Right cardiac atrium (tissue), 5 donors: ENCODE measurements around the gene PLEKHG4. TPM values are rescaled to one million over a fixed set of nuclear protein-coding genes. Genes with fewer than 3 reads are reported as not detected.

ENCODE experiments used
- ATAC-seq, 2 donors: fragments of 200-7000 bp; cut with Tn5 transposase; one replicate each; pipeline versions ENCODE4 v1.8.0 to v1.9.1; 2020; ENCODE audit warnings: moderate library complexity in 2 of 2, mild to moderate bottlenecking in 1 of 2
- DNase-seq, 3 donors: peaks; one replicate each; pipeline ENCODE4 v3.0.0-alpha.2; 2020
- H3K27ac ChIP-seq: one replicate; pipeline ENCODE4 v1.5.1; 2013; ENCODE audit warnings: mild to moderate bottlenecking, low read length, control low read depth, moderate library complexity
- H3K27me3 ChIP-seq: one replicate; pipeline ENCODE4 v1.6.1; 2013; ENCODE audit not compliant: control insufficient read depth, insufficient read depth
- H3K4me1 ChIP-seq: one replicate; pipeline ENCODE4 v1.6.1; 2013; ENCODE audit warnings: low read length; ENCODE audit not compliant: control insufficient read depth, insufficient read depth
- H3K4me3 ChIP-seq: one replicate; pipeline ENCODE4 v1.5.1; 2013; ENCODE audit warnings: low read length, control low read depth
- H3K9me3 ChIP-seq: one replicate; pipeline ENCODE4 v1.6.1; 2013; ENCODE audit warnings: low read length; ENCODE audit not compliant: control insufficient read depth
- WGBS: extraction: QIAGEN DNeasy Blood & Tissue Kit; methylation state at CpG from one replicate; pipeline ENCODE4 v1.1.7; 2013; 5-methylcytosine and 5-hydroxymethylcytosine counted together
- intact Hi-C, 4 donors: fragments of 100-400 bp; cut with DNase I; formaldehyde crosslinking; loops; one replicate each; pipeline versions ENCODE4 v1.11.0 to v1.14.0; 2022 to 2023
- polyA plus RNA-seq: library from polyadenylated mRNA; stranded (reverse); fragments of 200-250 nt; gene quantifications from one replicate; pipeline ENCODE4 v1.2.3, GENCODE V29; 2013
- total RNA-seq, 4 donors: library from RNA; stranded (reverse); fragmentation: NEBNext Ultra II Directional; extraction: Animal tissue kit (Norgen Biotek cat#: 25700); gene quantifications; one replicate each; pipeline ENCODE4 v1.2.1, GENCODE V29; 2021
- donor health status: healthy with polysubstance abuse.
- donor health status: DM: no; HTN: yes; CAD: no.
- donor health status: DM: no; HTN: no; CAD: no.
- donor health status: DM: no; HTN: yes; CAD: no; lungs with severe emphysema.
- donor health status: DM: yes; HTN: yes; CAD: no.

Gene PLEKHG4
- total and polyA plus RNA-seq, 5 donors: 2.2 to 2.8 (median 2.4) TPM

GRCh38 chr16:67255553-67256221 lies 23.6 kb upstream of the PLEKHG4 start:
- 92% methylated on average over 17 of the region's 17 CpGs for WGBS
- Histone ChIP-seq H3K9me3 (no peaks in the 10 kb centered on the region), H3K27me3 (no peaks in the 10 kb centered on the region), H3K27ac (no peak overlapping the region), H3K4me1 (no peaks in the 10 kb centered on the region), H3K4me3 (no peak overlapping the region)
- DNase-seq: peak in 1 of 3 donors; percentile 4
- ATAC-seq: no peak
- intact Hi-C loops: loop anchor here in 1 of 4 donors (10.0 kb wide), 1 partner anchor 139 kb away; the partner anchor contains the start of gene TPPP3

- H3K27me3 ChIP-seq: no peaks in the 10 kb centered on the region
- no peak overlapping the region for H3K27ac ChIP-seq
- no peak overlapping the region for H3K4me3 ChIP-seq
- H3K9me3 ChIP-seq: no peaks in the 10 kb centered on the region
- 96% methylated on average over 11 of the region's 11 CpGs for WGBS
- no peaks in the 10 kb centered on the region for H3K4me1 ChIP-seq
- peak in 1 of 3 donors; percentile 4 for DNase-seq
- intact Hi-C loops: loop anchor here in 1 of 4 donors (10.0 kb wide), 1 partner anchor 138 kb away; the partner anchor contains the start of gene TPPP3
- ATAC-seq: no peak
Measured at GRCh38 chr16:67256701-67257230, 22.6 kb upstream of the PLEKHG4 start.

- Histone ChIP-seq H3K27ac (no peak overlapping the region), H3K4me3 (no peak overlapping the region), H3K9me3 (no peaks in the 10 kb centered on the region), H3K4me1 (no peaks in the 10 kb centered on the region), H3K27me3 (no peaks in the 10 kb centered on the region)
- DNase-seq: peak in 1 of 3 donors; percentile 2
- intact Hi-C loops: loop anchor here in 1 of 4 donors (10.0 kb wide), 1 partner anchor 137 kb away; the partner anchor contains the start of gene TPPP3
- WGBS: 86% methylated on average over 4 of the region's 4 CpGs
- ATAC-seq: no peak
Measured at GRCh38 chr16:67257486-67258160, 21.7 kb upstream of the PLEKHG4 start.

GRCh38 chr16:67258161-67258835 lies 21.0 kb upstream of the PLEKHG4 start:
- peak in 1 of 3 donors; percentile 6 for DNase-seq
- ATAC-seq: no peak
- Histone ChIP-seq H3K9me3 (no peaks in the 10 kb centered on the region), H3K27ac (no peak overlapping the region), H3K4me1 (no peaks in the 10 kb centered on the region), H3K27me3 (no peaks in the 10 kb centered on the region), H3K4me3 (no peak overlapping the region)
- WGBS: 83% methylated on average over 11 of the region's 11 CpGs
- intact Hi-C loops: loop anchor here in 1 of 4 donors (10.0 kb wide), 1 partner anchor 137 kb away; the partner anchor contains the start of gene TPPP3

GRCh38 chr16:67259705-67260104 lies 19.6 kb upstream of the PLEKHG4 start:
- intact Hi-C loops: loop anchor here in 2 of 4 donors (10.0 kb wide), 2 partner anchors 135 to 145 kb away; partner anchors contain the start of gene TPPP3 (in 1 of the 2)
- H3K4me1 ChIP-seq: no peaks in the 10 kb centered on the region
- H3K27me3 ChIP-seq: no peaks in the 10 kb centered on the region
- peak in 1 of 3 donors; percentile 3 for DNase-seq
- 92% methylated on average over 12 of the region's 12 CpGs for WGBS
- no peak for ATAC-seq
- no peak overlapping the region for H3K27ac ChIP-seq
- no peaks in the 10 kb centered on the region for H3K9me3 ChIP-seq
- H3K4me3 ChIP-seq: no peak overlapping the region

GRCh38 chr16:67260426-67261063 lies 18.8 kb upstream of the PLEKHG4 start:
- 59% methylated on average over 4 of the region's 4 CpGs for WGBS
- DNase-seq: peak in 1 of 3 donors; percentile 24
- ATAC-seq: peak; percentile 53 to 64
- no peak overlapping the region for H3K27ac ChIP-seq
- no peaks in the 10 kb centered on the region for H3K9me3 ChIP-seq
- intact Hi-C loops: loop anchor here in 1 of 4 donors (10.0 kb wide), 1 partner anchor 144 kb away; no protein-coding TSS in a partner anchor
- no peak overlapping the region for H3K4me3 ChIP-seq
- no peaks in the 10 kb centered on the region for H3K4me1 ChIP-seq
- H3K27me3 ChIP-seq: no peaks in the 10 kb centered on the region

- no peaks in the 10 kb centered on the region for H3K27me3 ChIP-seq
- intact Hi-C loops: loop anchor here in 1 of 4 donors (10.0 kb wide), 1 partner anchor 142 kb away; no protein-coding TSS in a partner anchor
- H3K27ac ChIP-seq: no peak overlapping the region
- peaks cover under 1% of the 10 kb centered on the region for H3K4me1 ChIP-seq
- DNase-seq (no peak), ATAC-seq (no peak)
- no peaks in the 10 kb centered on the region for H3K9me3 ChIP-seq
- no peak overlapping the region for H3K4me3 ChIP-seq
- WGBS: 82% methylated on average over 3 of the region's 3 CpGs
Measured at GRCh38 chr16:67263201-67263600, 16.1 kb upstream of the PLEKHG4 start.

GRCh38 chr16:67264277-67264676 lies 15.1 kb upstream of the PLEKHG4 start:
- Histone ChIP-seq H3K9me3 (no peaks in the 10 kb centered on the region), H3K4me3 (no peak overlapping the region), H3K27me3 (no peaks in the 10 kb centered on the region), H3K4me1 (peaks cover 4% of the 10 kb centered on the region), H3K27ac (no peak overlapping the region)
- 74% methylated on average over 9 of the region's 9 CpGs for WGBS
- ATAC-seq (no peak), DNase-seq (peak in 2 of 3 donors; percentile 8 to 38)
- intact Hi-C loops: loop anchor here in 1 of 4 donors (10.0 kb wide), 1 partner anchor 141 kb away; no protein-coding TSS in a partner anchor

GRCh38 chr16:67264866-67265265 lies 14.5 kb upstream of the PLEKHG4 start:
- WGBS: 86% methylated on average over 5 of the region's 5 CpGs
- Histone ChIP-seq H3K4me3 (no peak overlapping the region), H3K27ac (no peak overlapping the region), H3K27me3 (no peaks in the 10 kb centered on the region), H3K9me3 (no peaks in the 10 kb centered on the region), H3K4me1 (peaks cover 4% of the 10 kb centered on the region)
- ATAC-seq (no peak), DNase-seq (peak in 1 of 3 donors; percentile 2)
- intact Hi-C loops: loop anchor here in 1 of 4 donors (10.0 kb wide), 1 partner anchor 140 kb away; no protein-coding TSS in a partner anchor

GRCh38 chr16:67265834-67266233 lies 13.5 kb upstream of the PLEKHG4 start:
- Histone ChIP-seq H3K4me1 (peaks cover 4% of the 10 kb centered on the region), H3K4me3 (no peak overlapping the region), H3K27ac (no peak overlapping the region), H3K27me3 (no peaks in the 10 kb centered on the region), H3K9me3 (no peaks in the 10 kb centered on the region)
- DNase-seq: peak in 1 of 3 donors; percentile 2
- intact Hi-C loops: loop anchor here in 1 of 4 donors (10.0 kb wide), 1 partner anchor 139 kb away; no protein-coding TSS in a partner anchor
- no peak for ATAC-seq
- 66% methylated on average over 8 of the region's 8 CpGs for WGBS
